Vagina (tissue), 2 donors: ENCODE results near the gene EFCAB9.

Source experiments
- POLR2A ChIP-seq, 2 donors: fragments of 450-650 bp; IDR thresholded peaks; one replicate each; pipeline ENCODE4 v1.6.1; 2017; ENCODE audit warnings: antibody characterized with exemption in 2 of 2, mild to moderate bottlenecking in 2 of 2, moderate library complexity in 2 of 2
- POLR2AphosphoS5 ChIP-seq, 2 donors: sonication (generic); formaldehyde crosslinking; IDR thresholded peaks; one replicate each; pipeline ENCODE4 v1.9.0; 2017; ENCODE audit warnings: antibody characterized with exemption in 2 of 2, mild to moderate bottlenecking in 2 of 2, low read depth in 1 of 2; ENCODE audit not compliant: insufficient read depth in 1 of 2
- TF ChIP-seq, protein P1 (sequence below), 3 experiments: fragments of 450-650 bp in 2 of 3; fragments of 200-600 bp in 1 of 3; sonication (generic) in 1 of 3; IDR thresholded peaks; one replicate each; pipeline ENCODE4 v1.5.1; 2017 to 2019; ENCODE audit warnings: antibody characterized with exemption in 3 of 3, mild to moderate bottlenecking in 2 of 3, moderate library complexity in 2 of 3

DNA sequence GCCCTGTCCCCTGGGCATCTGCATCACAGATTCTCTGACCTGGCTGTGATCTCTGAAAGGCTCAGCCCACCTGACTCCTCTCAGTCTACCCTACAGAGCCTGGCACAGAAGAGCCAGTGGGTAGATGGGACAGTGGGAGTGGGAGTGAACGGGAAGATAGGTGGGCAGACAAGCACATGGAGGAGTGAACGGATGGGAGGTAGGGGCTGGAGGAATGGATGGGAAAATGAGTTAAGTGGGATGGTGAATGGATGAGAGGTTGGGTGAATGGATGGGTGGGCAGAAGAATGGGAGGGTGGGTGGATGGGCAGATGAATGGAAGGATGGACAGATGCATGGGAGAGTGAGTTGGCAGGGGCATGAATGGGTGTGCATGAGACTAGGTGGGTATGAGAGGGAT, 24.8 kb upstream of the EFCAB9 start:
- TF ChIP-seq, protein P1, sequence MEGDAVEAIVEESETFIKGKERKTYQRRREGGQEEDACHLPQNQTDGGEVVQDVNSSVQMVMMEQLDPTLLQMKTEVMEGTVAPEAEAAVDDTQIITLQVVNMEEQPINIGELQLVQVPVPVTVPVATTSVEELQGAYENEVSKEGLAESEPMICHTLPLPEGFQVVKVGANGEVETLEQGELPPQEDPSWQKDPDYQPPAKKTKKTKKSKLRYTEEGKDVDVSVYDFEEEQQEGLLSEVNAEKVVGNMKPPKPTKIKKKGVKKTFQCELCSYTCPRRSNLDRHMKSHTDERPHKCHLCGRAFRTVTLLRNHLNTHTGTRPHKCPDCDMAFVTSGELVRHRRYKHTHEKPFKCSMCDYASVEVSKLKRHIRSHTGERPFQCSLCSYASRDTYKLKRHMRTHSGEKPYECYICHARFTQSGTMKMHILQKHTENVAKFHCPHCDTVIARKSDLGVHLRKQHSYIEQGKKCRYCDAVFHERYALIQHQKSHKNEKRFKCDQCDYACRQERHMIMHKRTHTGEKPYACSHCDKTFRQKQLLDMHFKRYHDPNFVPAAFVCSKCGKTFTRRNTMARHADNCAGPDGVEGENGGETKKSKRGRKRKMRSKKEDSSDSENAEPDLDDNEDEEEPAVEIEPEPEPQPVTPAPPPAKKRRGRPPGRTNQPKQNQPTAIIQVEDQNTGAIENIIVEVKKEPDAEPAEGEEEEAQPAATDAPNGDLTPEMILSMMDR (IDR thresholded peaks at IDR 0.05), result no peak
- TF ChIP-seq POLR2AphosphoS5 (IDR thresholded peaks at IDR 0.05; ENCODE audit: insufficient read depth in 1 of 2, low read depth in 1 of 2) (no peak), POLR2A (IDR thresholded peaks at IDR 0.05) (no peak)
